ENCODE measurements around the gene ANKS1B. TPM values are rescaled to one million over a fixed set of nuclear protein-coding genes. Genes with fewer than 3 reads are reported as not detected.

The ANKS1B gene
- total and polyA plus RNA-seq, 11 donors: 0.62 to 5.8 (median 1.8) TPM

GRCh38 chr12:99067171-99067785, 917.5 kb downstream of the ANKS1B start:
- intact Hi-C loops (cut with DNase I): no loop called here
- 79 to 96% (median 88%) methylated on average over 1 of the region's 1 CpG for WGBS, 4 donors
- no peak for DNase-seq

DNA sequence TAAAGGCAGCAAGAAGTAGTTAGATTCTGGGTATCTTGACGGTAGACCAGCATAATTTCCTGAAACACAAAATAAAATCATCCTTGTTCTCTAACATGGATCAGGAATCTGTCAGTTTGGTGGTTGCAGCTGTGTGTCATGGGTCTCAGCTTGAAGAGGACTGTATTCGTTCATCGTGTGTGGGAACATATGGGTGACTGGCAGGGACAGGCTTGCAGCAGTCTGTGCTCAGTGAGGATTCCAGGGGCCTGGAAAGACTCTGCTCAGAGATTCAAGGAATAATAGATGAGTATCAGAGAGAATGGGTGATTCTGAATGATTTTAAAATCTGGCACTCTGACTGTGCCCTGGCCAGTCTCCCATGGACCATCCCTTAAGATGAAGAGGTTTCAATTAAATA, 918.0 kb downstream of the ANKS1B start:
- H3K27me3 ChIP-seq: no peaks in the 10 kb centered on the region
- DNase-seq (no peak), ATAC-seq (no peak)
- no peak overlapping the region for H3K27ac ChIP-seq
- no peak overlapping the region for H3K4me3 ChIP-seq
- TF ChIP-seq CTCF (IDR thresholded peaks at IDR 0.05): no peak
- TF ChIP-seq POLR2A (IDR thresholded peaks at IDR 0.05): no peak
- intact Hi-C loops (cut with DNase I): no loop called here
- no peaks in the 10 kb centered on the region for H3K36me3 ChIP-seq
- no peaks in the 10 kb centered on the region for H3K9me3 ChIP-seq
- H3K4me1 ChIP-seq: no peaks in the 10 kb centered on the region
- 68 to 84% (median 79%) methylated on average over 3 of the region's 3 CpGs for WGBS, 4 donors

More at GRCh38 chr12:99067171-99067785, 917.5 kb downstream of the ANKS1B start:
- Histone ChIP-seq H3K27me3 (no peaks in the 10 kb centered on the region), H3K4me1 (no peaks in the 10 kb centered on the region), H3K27ac (no peak overlapping the region), H3K36me3 (no peaks in the 10 kb centered on the region), H3K9me3 (no peaks in the 10 kb centered on the region), H3K4me3 (no peak overlapping the region)
- no peak for ATAC-seq
- TF ChIP-seq POLR2A (IDR thresholded peaks at IDR 0.05): no peak
- TF ChIP-seq CTCF (IDR thresholded peaks at IDR 0.05): no peak

DNA sequence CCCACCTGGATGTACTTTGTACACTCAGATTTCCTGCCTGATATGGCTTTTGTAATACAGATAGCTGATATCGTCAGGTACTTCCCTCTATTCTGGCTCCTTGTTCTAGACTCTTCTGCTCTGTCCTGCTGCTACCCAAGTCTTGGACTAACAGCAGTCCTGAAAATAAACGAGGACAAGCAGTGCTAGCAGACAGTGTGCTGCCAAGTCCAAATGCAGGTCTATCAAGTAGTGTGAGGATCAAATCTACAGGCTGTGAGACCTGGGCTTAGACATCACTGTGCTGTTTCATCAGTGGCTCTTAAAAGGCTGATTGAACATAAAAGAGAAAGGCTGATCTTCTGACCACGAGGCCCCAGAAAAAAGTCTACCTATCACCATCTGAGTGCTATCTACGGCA, 921.6 kb downstream of the ANKS1B start:
- Histone ChIP-seq H3K4me3 (no peak overlapping the region), H3K4me1 (no peaks in the 10 kb centered on the region), H3K27ac (no peak overlapping the region), H3K9me3 (no peaks in the 10 kb centered on the region), H3K27me3 (no peaks in the 10 kb centered on the region), H3K36me3 (no peaks in the 10 kb centered on the region)
- DNase-seq: no peak
- intact Hi-C loops (cut with DNase I): no loop called here
- 40 to 51% (median 49%) methylated on average over 4 of the region's 4 CpGs for WGBS, 4 donors
- TF ChIP-seq POLR2A (IDR thresholded peaks at IDR 0.05) (no peak), CTCF (IDR thresholded peaks at IDR 0.05) (no peak)
- no peak for ATAC-seq

DNA sequence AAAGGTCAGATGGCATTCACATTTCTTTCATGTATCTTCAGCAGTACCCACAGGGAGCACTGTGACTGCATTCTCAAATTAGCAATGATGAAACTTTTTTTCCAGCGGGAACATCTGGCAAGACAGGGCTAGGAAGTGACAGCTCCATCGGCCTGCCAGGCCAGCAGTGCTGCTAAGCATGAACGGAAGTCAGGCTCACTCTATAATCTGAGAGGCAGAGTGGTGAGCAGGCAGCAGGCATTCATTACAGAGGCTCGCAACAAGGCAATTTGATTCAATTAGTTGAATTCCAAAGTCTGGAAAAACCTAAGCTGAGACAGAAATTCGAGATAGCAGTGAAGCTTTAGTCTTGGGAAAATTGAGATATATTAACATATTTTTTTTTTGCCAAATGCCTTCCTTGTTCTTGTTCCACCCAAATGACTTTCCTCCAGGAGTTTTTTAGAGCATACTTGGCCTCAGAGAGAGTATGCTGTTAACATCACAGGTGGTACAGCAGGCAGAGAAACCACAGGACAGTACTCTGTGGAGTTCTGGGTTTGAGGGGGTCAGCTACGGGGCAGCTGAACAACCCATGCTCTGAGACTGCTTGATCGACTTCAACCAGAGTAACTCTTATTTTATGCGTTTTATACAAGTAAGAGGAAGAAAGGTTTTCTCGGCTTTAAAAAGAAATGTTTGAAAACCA, 924.8 kb downstream of the ANKS1B start:
- Histone ChIP-seq H3K9me3 (no peaks in the 10 kb centered on the region), H3K4me1 (no peaks in the 10 kb centered on the region), H3K4me3 (peak overlapping the region in 1 of 12 donors; percentile 4), H3K27ac (peak overlapping the region in 4 of 12 donors; percentile 21 to 56 (median 38)), H3K27me3 (no peaks in the 10 kb centered on the region), H3K36me3 (no peaks in the 10 kb centered on the region)
- DNase-seq (peak in 4 of 5 donors; percentile 25 to 70 (median 42)), ATAC-seq (peak; percentile 71 to 91 (median 77))
- intact Hi-C loops (cut with DNase I): no loop called here
- TF ChIP-seq CTCF (IDR thresholded peaks at IDR 0.05): peak in 3 of 12 donors; percentile 10 to 30 (median 21)
- TF ChIP-seq POLR2A (IDR thresholded peaks at IDR 0.05): no peak
- WGBS, 4 donors: 41 to 47% (median 44%) methylated on average over 9 of the region's 9 CpGs
